NCI-H2227 treated with DMSO at 0.1 percent for 48 hours (cell line): Measurements from ENCODE around the gene PRDM1.

Experiments used
- DNase-seq: peaks from one replicate; lab custom pipeline; 2025; lab: John Stamatoyannopoulos, UW

Gene PRDM1

GRCh38 chr6:106070636-106071035 lies 15.5 kb upstream of the PRDM1 start:
- no peak for DNase-seq

DNA sequence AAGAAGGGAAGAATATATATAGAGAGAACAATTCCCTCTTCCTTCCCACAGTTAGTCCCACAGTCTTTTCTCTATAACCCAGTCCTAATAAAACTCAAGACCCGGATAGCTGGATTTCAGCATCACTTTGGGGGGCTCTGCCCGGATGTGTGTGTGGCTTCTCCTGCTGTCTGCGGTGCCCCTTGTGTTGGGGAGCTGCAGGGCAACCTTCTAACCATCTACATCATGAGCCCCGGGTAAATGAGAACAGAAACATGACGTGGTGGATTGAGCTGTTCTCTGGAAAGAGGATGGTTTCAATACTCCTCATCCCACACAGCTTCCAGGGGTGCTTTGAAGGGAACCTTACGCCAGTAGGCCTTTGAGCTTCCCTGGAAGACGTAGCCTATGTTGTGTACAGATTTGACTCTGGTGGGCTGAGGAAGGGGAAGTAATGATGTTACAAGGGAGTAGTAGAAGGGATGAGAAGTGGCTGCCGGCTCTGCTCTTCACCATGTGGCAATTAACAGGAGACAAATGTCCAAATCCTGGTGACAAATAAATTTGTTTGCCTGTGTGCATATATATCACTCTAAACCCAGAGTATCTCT lies 13.5 kb upstream of the PRDM1 start:
- no peak for DNase-seq

DNA sequence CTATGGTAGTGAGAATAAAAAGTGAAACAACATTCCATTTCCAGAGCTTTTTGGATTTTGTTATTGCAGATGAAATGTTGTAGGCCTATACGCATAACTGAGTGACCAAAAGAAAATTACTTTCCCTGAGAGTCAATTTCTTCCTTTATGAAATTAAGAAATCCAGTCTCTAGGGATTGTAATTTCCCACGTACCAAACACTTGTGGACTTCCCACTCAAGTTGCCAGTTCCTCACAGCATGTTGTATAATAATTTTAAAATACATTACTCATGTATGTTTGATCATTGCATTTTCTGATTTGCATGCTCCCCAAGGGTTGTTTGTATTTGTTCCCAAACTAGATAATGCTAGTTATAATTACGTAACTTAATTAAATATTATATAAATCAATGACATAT lies 12.0 kb upstream of the PRDM1 start:
- no peak for DNase-seq

GRCh38 chr6:106076139-106076538 lies 10.0 kb upstream of the PRDM1 start:
- no peak for DNase-seq

GRCh38 chr6:106077170-106077569 lies 9.0 kb upstream of the PRDM1 start:
- no peak for DNase-seq

- no peak for DNase-seq
Measured at GRCh38 chr6:106077881-106078280, 8.3 kb upstream of the PRDM1 start.

DNA sequence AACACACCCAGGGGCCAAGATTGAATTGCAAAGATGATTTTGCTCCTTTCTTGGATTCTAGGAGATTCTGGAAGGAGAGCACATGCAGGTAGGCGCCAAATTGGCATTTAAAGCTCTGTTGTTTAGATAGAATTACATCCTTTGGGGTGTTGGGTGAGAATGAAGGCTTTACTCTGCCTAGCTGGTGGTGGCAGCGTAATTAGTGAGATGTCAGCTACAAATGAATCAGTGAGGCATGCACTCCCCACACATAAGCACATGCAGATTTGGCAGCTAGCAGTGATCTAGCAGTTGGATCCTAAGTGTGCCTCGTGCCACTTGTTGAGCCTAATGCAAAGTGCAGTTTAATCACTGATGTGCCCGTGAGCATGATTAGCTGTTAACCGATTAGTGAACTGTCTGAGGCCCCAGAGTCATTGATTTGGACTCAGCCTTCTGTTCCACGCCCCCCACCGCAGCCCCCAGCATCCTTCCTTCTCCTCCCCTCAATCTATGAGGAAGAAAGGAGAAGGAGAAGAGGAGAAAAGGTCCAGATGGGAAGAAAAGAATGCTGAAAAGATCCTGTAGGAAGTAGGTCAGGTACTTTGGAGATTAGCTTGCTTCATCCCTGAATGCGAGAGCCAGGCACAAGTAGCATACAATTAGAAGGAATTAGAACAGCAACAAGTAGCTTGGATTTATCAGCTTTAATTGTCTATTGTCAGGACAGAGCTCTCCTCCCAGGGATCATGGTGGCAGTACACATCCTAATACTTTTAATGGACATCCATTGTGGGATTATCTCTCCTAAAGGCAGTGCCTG lies 6.0 kb upstream of the PRDM1 start:
- DNase-seq: no peak

GRCh38 chr6:106080763-106081095 lies 5.4 kb upstream of the PRDM1 start:
- no peak for DNase-seq

- no peak for DNase-seq
Measured at GRCh38 chr6:106081715-106082114, 4.4 kb upstream of the PRDM1 start.

DNA sequence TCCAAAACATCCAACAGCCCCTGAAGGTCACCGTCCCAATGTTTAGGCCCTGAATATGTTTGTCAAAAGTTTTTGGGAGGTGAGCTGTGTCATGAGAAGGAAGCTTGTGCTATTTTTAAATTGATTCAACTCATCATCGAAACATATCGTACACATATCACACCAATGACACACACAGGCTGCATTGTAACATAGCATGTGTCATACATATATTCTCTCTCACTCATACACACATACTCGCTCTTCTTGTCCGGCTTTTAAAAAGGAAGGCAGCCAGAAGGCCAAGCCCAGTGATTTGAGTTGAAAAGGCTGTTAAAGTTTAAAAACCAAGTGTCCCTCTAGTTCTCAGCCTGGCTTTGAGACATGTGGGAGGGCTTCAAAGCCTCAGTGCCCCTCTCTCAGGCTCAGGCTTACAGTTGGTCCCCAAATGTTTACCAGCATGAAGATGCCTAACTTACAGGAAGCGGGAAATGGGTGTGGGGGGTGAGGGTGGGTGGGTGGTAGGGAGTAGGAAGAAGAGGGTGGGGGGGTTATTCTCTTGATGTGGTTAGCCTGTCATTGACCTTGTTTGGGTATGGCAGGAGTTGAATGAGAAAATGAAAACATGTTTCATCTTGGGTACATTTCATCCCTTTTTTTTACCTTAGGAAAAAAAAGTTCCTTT lies 3.3 kb upstream of the PRDM1 start:
- no peak for DNase-seq

DNA sequence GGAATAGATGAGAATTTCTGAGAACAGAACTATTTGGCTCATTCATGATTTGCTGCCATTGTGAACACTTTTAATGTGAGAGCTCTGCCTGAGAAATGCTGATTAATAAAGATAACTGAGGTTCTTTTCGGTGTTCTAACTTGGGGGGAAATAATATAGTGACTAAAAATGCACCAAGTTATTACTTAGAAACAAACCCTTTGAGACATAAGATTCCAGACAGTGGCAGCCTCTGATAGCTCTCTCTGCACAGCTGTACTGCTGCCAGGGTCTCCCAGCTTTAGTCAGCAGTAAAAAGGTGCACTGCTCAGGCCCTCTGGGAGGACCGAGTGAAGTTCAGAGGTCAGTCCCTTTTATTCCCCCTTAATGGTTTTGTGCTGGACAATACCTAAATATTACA lies 2.5 kb upstream of the PRDM1 start:
- DNase-seq: no peak

DNA sequence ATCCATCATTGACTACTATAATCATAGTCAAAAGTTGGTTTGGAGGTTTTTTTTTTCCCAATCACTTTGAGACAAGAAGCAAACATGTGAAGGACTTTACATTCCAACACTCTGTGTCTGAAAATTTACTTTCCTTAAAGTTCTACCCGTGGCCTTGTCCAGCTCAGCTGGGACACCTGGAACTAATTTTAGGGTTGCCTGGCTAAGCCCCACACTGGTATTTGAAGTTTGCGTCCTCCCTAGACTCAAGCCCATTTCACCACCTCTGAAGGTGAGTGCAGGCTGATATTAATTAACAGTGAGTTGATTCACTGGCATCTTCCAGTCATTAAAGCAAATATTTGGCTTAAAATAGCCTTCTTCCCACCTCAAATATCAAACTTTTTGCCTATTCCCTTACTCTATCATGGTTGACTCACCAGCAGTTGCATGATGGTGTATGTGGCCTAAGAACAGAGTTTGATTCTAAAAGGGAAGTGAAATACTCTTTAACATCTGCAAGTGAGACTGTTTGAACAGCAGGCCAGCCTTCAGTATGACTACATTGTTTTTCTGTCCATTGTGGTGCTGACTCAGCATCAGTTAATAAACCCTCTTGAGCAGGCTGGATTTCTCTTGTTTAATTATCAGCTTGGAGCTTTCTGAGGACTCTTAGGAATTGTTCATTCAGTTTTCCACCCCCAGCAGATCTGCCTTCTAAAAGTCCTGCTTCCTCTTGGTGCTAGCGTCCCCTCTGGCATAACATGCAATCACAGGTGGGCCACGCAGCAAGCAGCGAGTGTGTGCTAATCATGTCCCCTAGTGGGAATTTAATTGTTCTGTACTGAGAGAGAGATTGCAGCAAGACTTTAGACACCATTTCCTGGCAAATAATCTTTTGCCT lies 1.8 kb upstream of the PRDM1 start:
- no peak for DNase-seq

- no peak for DNase-seq
Measured at GRCh38 chr6:106084989-106085691, 996 bp upstream of the PRDM1 start.

DNA sequence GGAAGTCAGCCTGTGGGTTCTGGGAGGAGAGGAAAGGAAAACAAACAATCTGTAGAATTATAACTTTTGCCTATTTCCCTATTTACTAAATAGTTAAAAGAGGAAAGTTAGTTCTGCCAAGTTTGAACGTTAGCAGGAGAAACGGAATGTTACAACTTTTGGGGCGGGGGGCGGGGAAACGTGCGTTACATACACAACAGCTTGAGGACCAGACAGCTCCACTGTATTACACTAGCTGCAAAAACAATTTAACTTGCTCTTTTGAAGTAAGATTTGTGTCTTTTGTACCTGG lies 498 bp upstream of the PRDM1 start:
- DNase-seq: no peak

GRCh38 chr6:106086814-106087175 lies 659 bp downstream of the PRDM1 start:
- DNase-seq: no peak

GRCh38 chr6:106087548-106088325 lies 1.6 kb downstream of the PRDM1 start:
- no peak for DNase-seq

- DNase-seq: no peak
Measured at GRCh38 chr6:106090001-106090400, 3.9 kb downstream of the PRDM1 start.

GRCh38 chr6:106092279-106092678 lies 6.1 kb downstream of the PRDM1 start:
- no peak for DNase-seq

- DNase-seq: no peak
Measured at GRCh38 chr6:106094261-106094963, 8.3 kb downstream of the PRDM1 start.

DNA sequence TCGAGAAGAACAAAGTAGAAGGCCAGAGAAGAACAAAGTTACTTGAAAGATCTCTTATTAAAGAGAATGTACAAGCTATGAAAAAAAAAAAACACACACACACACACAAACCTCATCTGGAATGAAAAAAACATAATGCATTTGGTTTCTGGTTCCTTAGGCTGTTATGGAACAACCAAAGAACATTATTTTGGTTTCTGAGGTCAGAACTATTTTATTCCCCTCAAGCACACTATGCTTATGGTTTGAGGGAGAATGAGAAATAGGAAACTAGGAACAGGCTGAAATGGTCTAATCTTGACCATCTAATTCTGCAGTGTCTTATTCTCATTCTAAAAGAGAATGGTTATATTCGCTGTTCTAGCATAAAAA lies 8.8 kb downstream of the PRDM1 start:
- DNase-seq: no peak
